Esophagus squamous epithelium (tissue), 4 donors: ENCODE measurements around the gene GRID2.

Source experiments
- POLR2A ChIP-seq, 4 donors: fragments of 450-650 bp; IDR thresholded peaks; one replicate each; pipeline ENCODE4 v1.6.1; 2017; ENCODE audit warnings: antibody characterized with exemption in 4 of 4, mild to moderate bottlenecking in 4 of 4, moderate library complexity in 3 of 4
- TF ChIP-seq, protein P1 (sequence below), 6 experiments: fragments of 450-650 bp in 4 of 6; fragments of 200-600 bp in 2 of 6; sonication (generic) in 2 of 6; IDR thresholded peaks; one replicate each; pipeline ENCODE4 v1.5.1; 2016 to 2019; ENCODE audit warnings: antibody characterized with exemption in 6 of 6, mild to moderate bottlenecking in 4 of 6, moderate library complexity in 4 of 6

DNA sequence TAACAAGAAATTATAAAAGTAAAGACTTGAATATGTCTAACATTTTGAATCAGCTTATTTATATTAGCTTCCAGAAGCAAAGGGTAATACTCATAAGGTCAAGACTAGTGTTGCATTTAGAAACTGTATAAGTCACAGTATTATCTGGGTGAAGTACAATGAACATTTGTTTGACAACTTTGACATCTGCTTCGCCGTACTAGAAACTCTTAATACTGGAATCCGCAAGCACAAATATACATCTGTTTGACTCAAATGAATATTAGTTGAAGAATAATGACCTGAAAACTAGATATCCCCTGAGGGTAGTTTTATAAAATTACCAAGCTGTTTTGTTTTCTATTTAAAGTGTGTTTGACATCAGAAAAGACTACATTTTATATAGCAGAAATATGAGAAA, 1389.4 kb downstream of the GRID2 start:
- TF ChIP-seq, protein P1, sequence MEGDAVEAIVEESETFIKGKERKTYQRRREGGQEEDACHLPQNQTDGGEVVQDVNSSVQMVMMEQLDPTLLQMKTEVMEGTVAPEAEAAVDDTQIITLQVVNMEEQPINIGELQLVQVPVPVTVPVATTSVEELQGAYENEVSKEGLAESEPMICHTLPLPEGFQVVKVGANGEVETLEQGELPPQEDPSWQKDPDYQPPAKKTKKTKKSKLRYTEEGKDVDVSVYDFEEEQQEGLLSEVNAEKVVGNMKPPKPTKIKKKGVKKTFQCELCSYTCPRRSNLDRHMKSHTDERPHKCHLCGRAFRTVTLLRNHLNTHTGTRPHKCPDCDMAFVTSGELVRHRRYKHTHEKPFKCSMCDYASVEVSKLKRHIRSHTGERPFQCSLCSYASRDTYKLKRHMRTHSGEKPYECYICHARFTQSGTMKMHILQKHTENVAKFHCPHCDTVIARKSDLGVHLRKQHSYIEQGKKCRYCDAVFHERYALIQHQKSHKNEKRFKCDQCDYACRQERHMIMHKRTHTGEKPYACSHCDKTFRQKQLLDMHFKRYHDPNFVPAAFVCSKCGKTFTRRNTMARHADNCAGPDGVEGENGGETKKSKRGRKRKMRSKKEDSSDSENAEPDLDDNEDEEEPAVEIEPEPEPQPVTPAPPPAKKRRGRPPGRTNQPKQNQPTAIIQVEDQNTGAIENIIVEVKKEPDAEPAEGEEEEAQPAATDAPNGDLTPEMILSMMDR (IDR thresholded peaks at IDR 0.05) = no peak
- TF ChIP-seq POLR2A (IDR thresholded peaks at IDR 0.05) = no peak
